MM.1S (cell line): ENCODE measurements around the gene FAM163A.

ENCODE experiments used
- DNase-seq: peaks from one replicate; pipeline ENCODE4 v3.0.0-alpha.2; 2015
- H2AFZ ChIP-seq: fragments of 300-600 bp; sonication (generic); 2 replicates; pipeline ENCODE4 v1.6.0; 2016; ENCODE audit warnings: antibody characterized with exemption, low read length
- H3F3A ChIP-seq: fragments of 300-600 bp; sonication (generic); 2 replicates; pipeline ENCODE4 v1.6.1; 2016; ENCODE audit warnings: mild to moderate bottlenecking, antibody characterized with exemption, low read length, moderate library complexity, mixed read lengths; ENCODE audit not compliant: insufficient read depth
- H3K27ac ChIP-seq: fragments of 300-600 bp; sonication (generic); 2 replicates; pipeline ENCODE4 v1.5.1; 2016; ENCODE audit warnings: mild to moderate bottlenecking, low read length
- H3K27me3 ChIP-seq: fragments of 300-600 bp; sonication (generic); replicated peaks from 2 replicates; pipeline ENCODE4 v1.6.0; 2016; ENCODE audit warnings: low read length; ENCODE audit not compliant: insufficient read depth
- H3K36me3 ChIP-seq: fragments of 300-600 bp; sonication (generic); replicated peaks from 2 replicates; pipeline ENCODE4 v1.6.1; 2016; ENCODE audit warnings: mild to moderate bottlenecking, low read length, mixed read lengths; ENCODE audit not compliant: insufficient read depth
- H3K4me1 ChIP-seq: fragments of 300-600 bp; sonication (generic); 2 replicates; pipeline ENCODE4 v1.6.1; 2016; ENCODE audit warnings: low read length, mixed read lengths
- H3K4me2 ChIP-seq: fragments of 300-600 bp; sonication (generic); 2 replicates; pipeline ENCODE4 v1.6.0; 2016; ENCODE audit warnings: low read depth, low read length
- H3K4me3 ChIP-seq: fragments of 300-600 bp; sonication (generic); 2 replicates; pipeline ENCODE4 v1.5.1; 2016; ENCODE audit warnings: low read length, mixed read lengths
- H3K79me2 ChIP-seq: fragments of 300-600 bp; sonication (generic); 2 replicates; pipeline ENCODE4 v1.6.1; 2016; ENCODE audit warnings: mixed run types, low read length, mixed read lengths
- H3K9ac ChIP-seq: fragments of 300-600 bp; sonication (generic); 2 replicates; pipeline ENCODE4 v1.6.1; 2016; ENCODE audit warnings: low read length, mixed read lengths
- H3K9me2 ChIP-seq: fragments of 300-600 bp; sonication (generic); replicated peaks from 2 replicates; pipeline ENCODE4 v1.6.1; 2016; ENCODE audit warnings: mild to moderate bottlenecking, low read length, mixed read lengths; ENCODE audit not compliant: insufficient read depth
- H3K9me3 ChIP-seq: fragments of 300-600 bp; sonication (generic); replicated peaks from 2 replicates; pipeline ENCODE4 v1.6.1; 2016; ENCODE audit warnings: mild to moderate bottlenecking, low read length, mixed read lengths; ENCODE audit not compliant: insufficient read depth
- H4K20me1 ChIP-seq: fragments of 300-600 bp; sonication (generic); 2 replicates; pipeline ENCODE4 v1.6.1; 2016; ENCODE audit warnings: mild to moderate bottlenecking, low read length, moderate library complexity, mixed read lengths; ENCODE audit not compliant: insufficient read depth
- CTCF ChIP-seq: fragments of 300-600 bp; sonication (generic); IDR thresholded peaks from 2 replicates; pipeline ENCODE4 v1.5.1; 2016; ENCODE audit warnings: antibody characterized with exemption, low read length, mixed read lengths
- EZH2 ChIP-seq: fragments of 300-600 bp; sonication (generic); optimal IDR thresholded peaks from 2 replicates; pipeline ENCODE3; 2017; ENCODE audit warnings: low read depth, mild to moderate bottlenecking, antibody characterized with exemption, low read length, mixed read lengths
- EZH2phosphoT487 ChIP-seq: fragments of 300-600 bp; sonication (generic); IDR thresholded peaks from 2 replicates; pipeline ENCODE4 v1.6.1; 2018; ENCODE audit warnings: antibody characterized with exemption, low read length

Gene FAM163A

DNA sequence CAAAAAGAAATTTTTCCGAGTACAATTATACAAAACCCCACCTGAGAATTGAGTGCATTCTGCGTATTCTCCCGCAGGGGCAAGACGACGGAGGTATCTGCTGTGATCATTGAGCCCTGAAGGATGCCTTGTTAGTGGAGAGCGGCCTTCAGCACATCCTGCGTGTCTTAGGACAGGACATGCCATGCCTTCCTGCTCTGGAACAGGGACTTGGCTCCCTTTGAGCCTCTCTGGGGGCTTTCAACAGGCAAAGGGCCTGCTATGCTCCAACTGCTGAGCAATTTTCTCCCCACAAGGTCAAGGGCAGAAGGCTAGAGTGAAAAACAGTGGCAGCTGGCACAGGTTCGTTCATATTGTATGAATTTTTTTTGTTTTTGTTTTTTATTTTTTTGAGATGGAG, 82.1 kb downstream of the FAM163A start:
- no peak overlapping the region for H3K27ac ChIP-seq
- H3K4me1 ChIP-seq = peaks cover 15% of the 10 kb centered on the region; the same call in 1 of the 2 replicates
- no peaks in the 10 kb centered on the region for H3K9me2 ChIP-seq
- H4K20me1 ChIP-seq = no peaks in the 10 kb centered on the region
- no peak overlapping the region for H2AFZ ChIP-seq
- no peak for DNase-seq
- no peak overlapping the region for H3K4me2 ChIP-seq
- no peaks in the 10 kb centered on the region for H3K27me3 ChIP-seq
- no peaks in the 10 kb centered on the region for H3K36me3 ChIP-seq
- H3K4me3 ChIP-seq = no peak overlapping the region
- H3F3A ChIP-seq = peaks cover 5% of the 10 kb centered on the region; the same call in 1 of the 2 replicates
- TF ChIP-seq EZH2 (no peak), CTCF (no peak), EZH2phosphoT487 (no peak)
- no peaks in the 10 kb centered on the region for H3K9me3 ChIP-seq
- no peaks in the 10 kb centered on the region for H3K79me2 ChIP-seq
- H3K9ac ChIP-seq = no peak overlapping the region

DNA sequence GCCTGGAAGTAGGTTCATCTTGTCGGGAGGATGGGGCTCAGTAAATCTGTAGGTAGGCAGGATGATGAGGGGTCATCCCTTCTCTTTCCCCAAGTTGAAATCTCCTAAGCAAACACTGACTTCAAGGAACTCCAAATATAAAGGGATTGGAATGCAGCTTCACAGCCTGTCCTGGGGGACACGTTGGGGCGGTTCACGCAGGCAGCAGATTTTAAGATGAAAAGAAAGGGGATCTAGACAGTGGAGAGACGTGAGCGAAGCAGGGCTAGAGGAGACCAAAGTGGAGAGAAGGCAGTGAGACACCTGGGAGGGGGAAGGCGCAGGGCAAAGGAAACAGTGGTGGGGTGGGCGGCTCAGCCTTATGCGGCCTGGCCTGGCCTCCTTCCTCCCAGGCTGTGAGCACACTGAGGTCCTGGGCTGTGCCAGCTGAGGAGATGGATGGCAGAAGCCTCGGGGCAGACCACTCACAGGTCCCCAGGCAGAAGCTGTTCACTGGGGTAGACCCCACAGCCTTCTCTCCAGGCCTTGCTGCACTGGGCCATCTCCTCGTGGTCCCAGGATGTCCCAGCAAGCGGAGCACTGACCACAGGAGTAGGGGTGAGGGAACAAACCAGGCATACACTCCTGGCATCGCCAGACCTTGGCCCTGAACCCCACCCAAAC, 82.8 kb downstream of the FAM163A start:
- no peak for TF ChIP-seq EZH2phosphoT487
- no peak for TF ChIP-seq CTCF
- TF ChIP-seq EZH2 = no peak
- H3K36me3 ChIP-seq = no peaks in the 10 kb centered on the region
- H3K9me2 ChIP-seq = no peaks in the 10 kb centered on the region
- H2AFZ ChIP-seq = no peak overlapping the region
- no peak overlapping the region for H3K4me2 ChIP-seq
- no peaks in the 10 kb centered on the region for H3K9me3 ChIP-seq
- H3K27me3 ChIP-seq = no peaks in the 10 kb centered on the region
- no peak overlapping the region for H3K27ac ChIP-seq
- H3F3A ChIP-seq = peaks cover 10% of the 10 kb centered on the region
- H3K4me3 ChIP-seq = no peak overlapping the region
- H3K4me1 ChIP-seq = peaks cover 20% of the 10 kb centered on the region
- no peaks in the 10 kb centered on the region for H3K79me2 ChIP-seq
- no peaks in the 10 kb centered on the region for H4K20me1 ChIP-seq
- H3K9ac ChIP-seq = no peak overlapping the region
- DNase-seq = no peak

DNA sequence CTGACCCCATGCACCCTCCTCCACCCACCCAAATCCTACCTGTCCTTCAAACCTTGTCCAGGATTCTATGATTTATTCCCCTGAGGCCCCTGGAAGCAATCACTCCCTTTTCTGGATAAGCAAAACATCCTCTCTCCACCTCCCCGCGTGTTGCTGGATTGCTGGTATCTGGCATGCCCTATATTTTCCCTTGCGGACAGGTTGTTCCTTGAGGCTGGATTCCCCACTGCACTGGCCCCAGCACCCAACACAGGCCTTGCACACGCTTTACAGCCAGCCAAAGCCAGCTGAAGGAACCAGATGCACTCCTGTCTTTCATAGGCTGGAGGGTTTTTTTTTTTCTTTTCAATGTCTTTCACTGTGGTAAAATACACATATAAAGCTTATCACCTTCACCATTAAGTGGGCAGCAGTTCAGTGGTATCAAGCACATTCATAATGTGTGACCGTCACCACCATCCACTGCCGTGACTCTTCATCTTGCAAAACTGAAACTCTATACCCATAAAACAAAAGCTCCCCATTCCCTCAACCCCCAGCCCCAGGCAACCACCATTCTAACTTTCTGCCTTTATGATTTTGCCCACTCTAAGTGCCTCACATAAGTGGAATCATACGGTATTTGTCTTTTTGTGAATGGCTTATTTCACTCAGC, 83.7 kb downstream of the FAM163A start:
- H3K27ac ChIP-seq = no peak overlapping the region
- no peak overlapping the region for H3K4me3 ChIP-seq
- H2AFZ ChIP-seq = no peak overlapping the region
- TF ChIP-seq CTCF = no peak
- TF ChIP-seq EZH2phosphoT487 = no peak
- TF ChIP-seq EZH2 = no peak
- no peaks in the 10 kb centered on the region for H3K27me3 ChIP-seq
- no peak for DNase-seq
- no peaks in the 10 kb centered on the region for H3K9me3 ChIP-seq
- no peaks in the 10 kb centered on the region for H3K79me2 ChIP-seq
- H3K9ac ChIP-seq = no peak overlapping the region
- peaks cover 18% of the 10 kb centered on the region for H3F3A ChIP-seq
- H3K4me2 ChIP-seq = no peak overlapping the region
- no peaks in the 10 kb centered on the region for H3K36me3 ChIP-seq
- no peaks in the 10 kb centered on the region for H4K20me1 ChIP-seq
- H3K9me2 ChIP-seq = no peaks in the 10 kb centered on the region
- H3K4me1 ChIP-seq = peaks cover 23% of the 10 kb centered on the region
